Activated effector memory CD4-positive, alpha-beta T cell treated with Interleukin-2 at 50 U/mL for 16 hours (primary cell): ENCODE measurements around the gene STRN4.
A peak's percentile ranks its signal among the peaks of the same experiment; 100 is the strongest.

Experiments
- DNase-seq: peaks from one replicate; pipeline ENCODE4 v3.0.0-alpha.2; 2020

STRN4 gene

GRCh38 chr19:46704379-46705076 is 41.7 kb downstream of the STRN4 start:
- peak; percentile 75 for DNase-seq

- no peak for DNase-seq
Observed at GRCh38 chr19:46700704-46701103, 45.5 kb downstream of the STRN4 start.

- DNase-seq: no peak
Observed at GRCh38 chr19:46698395-46699321, 47.6 kb downstream of the STRN4 start.

GRCh38 chr19:46697204-46697960 is 48.9 kb downstream of the STRN4 start:
- no peak for DNase-seq

- DNase-seq: no peak
Observed at GRCh38 chr19:46696866-46697203, 49.4 kb downstream of the STRN4 start.

- no peak for DNase-seq
Observed at GRCh38 chr19:46696052-46696451, 50.2 kb downstream of the STRN4 start.

- no peak for DNase-seq
Observed at GRCh38 chr19:46693760-46694159, 52.5 kb downstream of the STRN4 start.

- no peak for DNase-seq
Observed at GRCh38 chr19:46692918-46693722, 53.1 kb downstream of the STRN4 start.

GRCh38 chr19:46691948-46692347 is 54.3 kb downstream of the STRN4 start:
- no peak for DNase-seq

GRCh38 chr19:46691104-46691503 is 55.1 kb downstream of the STRN4 start:
- DNase-seq: no peak

- no peak for DNase-seq
Observed at GRCh38 chr19:46689358-46689757, 56.9 kb downstream of the STRN4 start.

GRCh38 chr19:46687438-46688145 is 58.7 kb downstream of the STRN4 start:
- no peak for DNase-seq

- DNase-seq: no peak
Observed at GRCh38 chr19:46685189-46685588, 61.1 kb downstream of the STRN4 start.

- peak; percentile 28 for DNase-seq
Observed at GRCh38 chr19:46678110-46678732, 68.0 kb downstream of the STRN4 start.

GRCh38 chr19:46674416-46675178 is 71.7 kb downstream of the STRN4 start:
- no peak for DNase-seq

GRCh38 chr19:46670813-46671212 is 75.4 kb downstream of the STRN4 start:
- no peak for DNase-seq
